Osteocyte (in vitro differentiated cells): ENCODE data around the gene GSTT2. TPM values are rescaled to one million over a fixed set of nuclear protein-coding genes. Genes with fewer than 3 reads are reported as not detected.
"Not testable (repeated sequence)": the region's sequence is repeated elsewhere in the genome, so short reads cannot be mapped to it uniquely, and the experiment has no call there.

Source experiments
- DNase-seq: peaks from one replicate; pipeline ENCODE4 v3.0.0; 2021; ENCODE audit warnings: mixed read lengths; ENCODE audit not compliant: unreplicated experiment; ENCODE audit errors: extremely low spot score
- H3K27ac Mint-ChIP-seq: one replicate; pipeline ENCODE4 v1.8.0; 2021; ENCODE audit warnings: mild to moderate bottlenecking, mixed read lengths; ENCODE audit not compliant: unreplicated experiment
- H3K27me3 Mint-ChIP-seq: one replicate; pipeline ENCODE4 v1.8.0; 2021; ENCODE audit warnings: mixed read lengths; ENCODE audit not compliant: unreplicated experiment
- H3K36me3 Mint-ChIP-seq: one replicate; pipeline ENCODE4 v1.8.0; 2021; ENCODE audit warnings: mixed read lengths; ENCODE audit not compliant: unreplicated experiment
- H3K4me1 Mint-ChIP-seq: one replicate; pipeline ENCODE4 v1.8.0; 2021; ENCODE audit warnings: mixed read lengths; ENCODE audit not compliant: unreplicated experiment
- H3K4me3 Mint-ChIP-seq: one replicate; pipeline ENCODE4 v1.8.0; 2021; ENCODE audit warnings: mild to moderate bottlenecking, moderate library complexity, mixed read lengths; ENCODE audit not compliant: unreplicated experiment
- H3K9me3 Mint-ChIP-seq: one replicate; pipeline ENCODE4 v1.8.0; 2021; ENCODE audit warnings: mixed read lengths; ENCODE audit not compliant: unreplicated experiment
- CTCF ChIP-seq: fragments of 200-600 bp; sonication (generic); IDR thresholded peaks from 2 replicates; pipeline ENCODE4 v1.5.0; 2021; ENCODE audit warnings: antibody characterized with exemption, mild to moderate bottlenecking, moderate library complexity
- total RNA-seq: library from RNA; stranded (reverse); gene quantifications from 2 replicates; pipeline ENCODE4 v1.2.1, GENCODE V29; 2021

GSTT2 gene
- total RNA-seq, 1 donor from 2014 or later = not detected

DNA sequence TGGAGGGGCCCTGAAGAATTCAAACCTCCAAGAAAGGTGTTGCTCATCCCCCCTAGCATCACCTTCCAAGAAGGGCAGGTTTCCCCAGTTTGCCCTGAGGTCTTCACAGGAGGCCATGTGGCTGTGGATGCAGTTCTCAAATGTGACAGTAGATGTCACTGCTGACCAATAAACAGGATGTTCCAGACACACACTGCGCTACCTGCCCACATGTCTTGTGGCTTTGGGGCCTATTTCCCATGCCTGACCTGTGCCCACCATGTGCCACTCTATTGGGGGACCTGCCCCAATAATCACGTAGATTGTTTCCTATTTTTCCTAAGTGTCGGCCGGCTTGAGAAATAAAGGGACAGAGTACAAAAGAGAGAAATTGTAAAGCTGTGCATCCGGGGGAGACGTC, 4.5 kb downstream of the GSTT2 start:
- H3K4me3 Mint-ChIP-seq = no peak overlapping the region
- no peaks in the 10 kb centered on the region for H3K36me3 Mint-ChIP-seq
- H3K27ac Mint-ChIP-seq = no peak overlapping the region
- no peak for DNase-seq
- H3K27me3 Mint-ChIP-seq = no peaks in the 10 kb centered on the region
- H3K9me3 Mint-ChIP-seq = no peaks in the 10 kb centered on the region
- no peak for TF ChIP-seq CTCF
- H3K4me1 Mint-ChIP-seq = no peaks in the 10 kb centered on the region

DNA sequence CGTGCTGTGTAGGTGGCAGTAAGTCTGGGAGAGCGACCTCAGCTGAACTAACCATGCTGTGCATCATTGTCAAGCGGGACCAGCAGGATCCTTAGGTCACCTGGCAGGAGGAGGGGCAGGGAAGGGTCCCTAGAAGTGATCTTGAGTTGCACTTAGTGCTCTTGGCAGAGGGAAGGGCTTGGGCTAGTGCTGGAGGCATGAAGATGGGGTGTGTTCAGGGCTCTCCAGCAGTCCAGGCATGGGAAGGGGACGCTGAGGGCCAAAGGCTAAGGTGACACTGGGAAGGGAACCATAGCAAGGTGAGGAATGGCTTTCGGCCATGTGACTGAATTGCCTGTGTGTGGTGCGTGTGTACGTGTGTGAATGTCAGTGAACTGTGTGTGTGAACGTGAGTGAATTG, 6.2 kb downstream of the GSTT2 start:
- H3K4me3 Mint-ChIP-seq, H3K36me3 Mint-ChIP-seq, H3K27me3 Mint-ChIP-seq, H3K27ac Mint-ChIP-seq, DNase-seq, H3K9me3 Mint-ChIP-seq, H3K4me1 Mint-ChIP-seq: not testable (repeated sequence)

DNA sequence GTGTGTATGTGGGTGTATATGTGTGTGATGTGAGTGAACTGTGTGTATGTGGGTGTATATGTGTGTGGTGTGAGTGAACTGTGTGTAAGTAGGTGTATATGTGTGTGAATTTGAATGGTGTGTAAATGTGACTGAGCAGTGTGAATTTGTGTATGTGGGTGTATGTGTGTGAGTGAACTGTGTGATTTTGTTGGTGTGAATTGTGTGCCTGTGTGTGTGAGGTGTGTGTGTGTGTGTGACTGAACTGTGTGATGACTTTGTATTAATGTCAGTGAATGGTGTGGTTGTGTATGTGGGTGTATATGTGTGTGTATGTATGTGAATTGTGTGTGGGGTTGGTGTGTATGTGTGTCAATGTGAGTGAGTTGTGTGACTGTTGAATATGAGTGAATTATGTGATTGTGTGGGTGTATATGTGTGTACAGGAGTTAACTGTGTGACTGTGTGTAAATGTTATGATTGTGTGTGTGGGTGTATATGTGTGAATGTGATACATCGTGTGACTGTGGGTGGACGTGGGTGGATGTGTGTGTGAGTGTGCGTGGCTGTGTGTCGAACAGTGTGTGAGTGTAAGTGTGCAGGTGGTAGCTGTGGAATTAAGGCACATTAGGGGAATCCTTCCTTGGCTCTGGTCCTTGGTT, 6.7 kb downstream of the GSTT2 start:
- H3K4me1 Mint-ChIP-seq, H3K9me3 Mint-ChIP-seq, DNase-seq, H3K36me3 Mint-ChIP-seq, H3K27ac Mint-ChIP-seq, H3K4me3 Mint-ChIP-seq, H3K27me3 Mint-ChIP-seq: not testable (repeated sequence)

DNA sequence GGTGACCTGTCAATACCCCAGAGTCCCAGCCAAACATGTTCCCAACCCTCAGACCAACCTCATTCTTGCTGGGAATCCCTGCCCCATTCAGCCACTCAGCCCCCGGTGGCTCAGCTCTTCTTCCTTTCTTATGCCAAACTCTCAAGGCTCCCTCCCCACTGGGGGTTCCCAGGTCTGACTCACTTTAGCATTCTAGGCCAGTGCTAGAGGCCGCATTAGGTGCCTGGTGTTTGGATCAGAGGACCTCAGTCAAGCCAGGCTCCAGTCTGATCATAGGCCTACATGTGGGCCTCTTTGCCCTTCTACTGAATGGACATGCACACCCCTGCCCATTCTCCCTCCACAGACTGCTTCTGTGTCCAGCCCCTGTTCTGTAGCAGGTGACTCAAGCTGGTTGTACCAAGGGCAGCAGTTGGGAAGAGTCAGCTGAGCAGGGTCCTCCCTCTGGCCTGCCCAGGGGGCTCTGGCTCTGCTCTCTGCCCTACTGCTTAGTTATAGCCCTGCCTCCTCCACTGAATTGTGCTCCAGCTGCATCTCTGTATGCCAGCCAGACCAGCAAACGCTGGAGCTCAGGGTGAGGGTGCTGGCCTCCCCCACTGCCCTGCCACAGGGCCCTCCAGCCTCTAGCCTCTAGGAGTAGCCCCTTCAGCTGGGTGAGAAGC, 9.8 kb downstream of the GSTT2 start:
- not testable (repeated sequence) for H3K27ac Mint-ChIP-seq, H3K4me3 Mint-ChIP-seq, H3K36me3 Mint-ChIP-seq, H3K27me3 Mint-ChIP-seq, H3K4me1 Mint-ChIP-seq, H3K9me3 Mint-ChIP-seq, DNase-seq

- not testable (repeated sequence) for H3K9me3 Mint-ChIP-seq, H3K4me3 Mint-ChIP-seq, H3K36me3 Mint-ChIP-seq, DNase-seq, H3K27me3 Mint-ChIP-seq, H3K27ac Mint-ChIP-seq, H3K4me1 Mint-ChIP-seq
These were observed 13.1 kb downstream of the GSTT2 start for GRCh38 chr22:23993080-23993479.

DNA sequence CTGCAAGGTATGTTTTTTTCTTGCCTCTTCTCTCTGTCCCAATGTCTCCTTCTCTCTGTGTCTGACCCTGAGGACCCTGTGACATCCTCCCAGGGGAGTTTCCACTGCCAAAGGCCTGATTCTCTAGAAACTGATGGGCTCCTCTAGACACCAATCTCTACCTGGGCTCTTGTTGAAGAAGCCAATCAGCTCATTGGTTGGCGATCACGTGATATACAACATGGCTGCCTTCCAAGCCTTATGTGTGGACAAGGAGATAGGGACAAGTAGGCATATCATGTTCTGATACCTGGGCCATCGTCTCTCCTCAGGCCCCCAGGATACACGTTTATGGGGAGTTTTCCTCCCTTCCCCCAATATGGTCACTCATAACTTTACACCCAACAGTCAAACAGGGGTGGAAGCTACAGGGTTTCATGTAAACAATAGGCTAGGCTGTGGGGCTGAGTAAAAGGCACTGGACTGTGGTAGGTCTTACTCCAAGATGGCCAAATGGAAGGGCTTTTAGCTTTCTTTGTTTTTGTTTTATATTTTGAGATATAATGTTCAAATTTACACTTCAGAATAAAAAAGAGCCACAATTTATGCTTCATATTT, 13.7 kb downstream of the GSTT2 start:
- not testable (repeated sequence) for H3K9me3 Mint-ChIP-seq, H3K4me1 Mint-ChIP-seq, H3K27me3 Mint-ChIP-seq, H3K27ac Mint-ChIP-seq, H3K4me3 Mint-ChIP-seq, DNase-seq, H3K36me3 Mint-ChIP-seq

- TF ChIP-seq CTCF = no peak
- Mint-ChIP-seq H3K36me3 (no peaks in the 10 kb centered on the region), H3K4me1 (no peaks in the 10 kb centered on the region), H3K27ac (no peak overlapping the region), H3K9me3 (no peaks in the 10 kb centered on the region), H3K4me3 (no peak overlapping the region), H3K27me3 (peaks cover 12% of the 10 kb centered on the region)
- DNase-seq = no peak
These were observed 17.2 kb downstream of the GSTT2 start for GRCh38 chr22:23997092-23997491.

- not testable (repeated sequence) for H3K27ac Mint-ChIP-seq
These were observed 19.8 kb downstream of the GSTT2 start for GRCh38 chr22:23999779-24000178.

More at GRCh38 chr22:23999779-24000178, 19.8 kb downstream of the GSTT2 start:
- not testable (repeated sequence) for H3K4me3 Mint-ChIP-seq, H3K9me3 Mint-ChIP-seq, H3K36me3 Mint-ChIP-seq, DNase-seq, H3K4me1 Mint-ChIP-seq
- peaks cover 12% of the 10 kb centered on the region for H3K27me3 Mint-ChIP-seq
